IMR-90 (cell line): ENCODE data around the gene CTDP1. TPM values are rescaled to one million over a fixed set of nuclear protein-coding genes. Genes with fewer than 3 reads are reported as not detected.

Experiments
- ATAC-seq: fragments of 200-7000 bp; cut with Tn5 transposase; 2 replicates; pipeline ENCODE4 v1.9.1; 2020; ENCODE audit warnings: low read depth, mild to moderate bottlenecking, moderate library complexity
- BruUV-seq: library from RNA; stranded (reverse); fragments of 400-500 nt; replicated peaks from 2 replicates; lab custom pipeline; 2021; lab: Mats Ljungman, UMichigan
- CTCF ChIA-PET: fragments of 300-600 bp; formaldehyde crosslinking; extraction: SDS; loops from one replicate; lab custom pipeline; 2021; ENCODE audit warnings: antibody characterized with exemption; lab: Yijun Ruan, JAX
- POLR2A ChIA-PET: fragments of 300-600 bp; sonication (Branson Sonifier 250); formaldehyde crosslinking; loops from one replicate; lab custom pipeline; 2022; ENCODE audit warnings: antibody characterized with exemption; ENCODE audit not compliant: unreplicated experiment; lab: Charles Lee
- DNase-seq: peaks from one replicate; pipeline ENCODE4 v3.0.0; 2013
- H2AFZ ChIP-seq: replicated peaks from 2 replicates; pipeline ENCODE3; 2013; ENCODE audit warnings: low read length, mild to moderate bottlenecking; ENCODE audit not compliant: poor library complexity
- H2AK5ac ChIP-seq: 2 replicates; pipeline ENCODE4 v1.6.1; 2013; ENCODE audit warnings: low read depth, low read length, inconsistent platforms
- H2AK9ac ChIP-seq: replicated peaks from 2 replicates; pipeline ENCODE3; 2013; ENCODE audit warnings: mild to moderate bottlenecking, low read depth, low read length, moderate library complexity; ENCODE audit not compliant: poor library complexity
- H2BK120ac ChIP-seq: 2 replicates; pipeline ENCODE4 v1.6.1; 2013; ENCODE audit warnings: low read depth, low read length, inconsistent platforms
- H2BK15ac ChIP-seq: 3 replicates; pipeline ENCODE4 v1.6.1; 2013; ENCODE audit warnings: low read depth, low read length, inconsistent platforms
- H2BK20ac ChIP-seq: 2 replicates; pipeline ENCODE4 v1.6.1; 2013; ENCODE audit warnings: low read depth, mild to moderate bottlenecking, inconsistent platforms, low read length, moderate library complexity
- H2BK5ac ChIP-seq: 2 replicates; pipeline ENCODE4 v1.6.1; 2013; ENCODE audit warnings: mild to moderate bottlenecking, low read depth, low read length, inconsistent platforms; ENCODE audit not compliant: poor library complexity, severe bottlenecking
- H3K14ac ChIP-seq: replicated peaks from 2 replicates; pipeline ENCODE4 v1.6.1; 2013; ENCODE audit warnings: low read depth, low read length, inconsistent platforms
- H3K18ac ChIP-seq: 2 replicates; pipeline ENCODE4 v1.6.1; 2013; ENCODE audit warnings: low read depth, low read length, control low read depth
- H3K23ac ChIP-seq: 2 replicates; pipeline ENCODE4 v1.6.1; 2013; ENCODE audit warnings: low read depth, low read length, inconsistent platforms
- H3K27ac ChIP-seq: 2 replicates; pipeline ENCODE4 v1.5.1; 2013; ENCODE audit warnings: mild to moderate bottlenecking, control low read depth, low read length; ENCODE audit not compliant: insufficient read depth
- H3K27me3 ChIP-seq: 2 replicates; pipeline ENCODE4 v1.6.1; 2013; ENCODE audit warnings: low read length; ENCODE audit not compliant: control insufficient read depth, insufficient read depth
- H3K36me3 ChIP-seq: 2 replicates; pipeline ENCODE4 v1.6.1; 2013; ENCODE audit warnings: low read length, mixed read lengths; ENCODE audit not compliant: control insufficient read depth, insufficient read depth
- H3K4ac ChIP-seq: 2 replicates; pipeline ENCODE4 v1.6.1; 2013; ENCODE audit warnings: low read depth, low read length, inconsistent platforms
- H3K4me1 ChIP-seq: 2 replicates; pipeline ENCODE4 v1.6.1; 2013; ENCODE audit warnings: low read length, mixed read lengths; ENCODE audit not compliant: control insufficient read depth, insufficient read depth
- H3K4me2 ChIP-seq: 2 replicates; pipeline ENCODE4 v1.6.1; 2013; ENCODE audit warnings: low read depth, mild to moderate bottlenecking, control low read depth, low read length, moderate library complexity
- H3K4me3 ChIP-seq: 2 replicates; pipeline ENCODE4 v1.5.1; 2013; ENCODE audit warnings: low read depth, mild to moderate bottlenecking, control low read depth, low read length, moderate library complexity; ENCODE audit not compliant: insufficient read depth
- H3K56ac ChIP-seq: 2 replicates; pipeline ENCODE4 v1.6.1; 2013; ENCODE audit warnings: low read length, inconsistent platforms; ENCODE audit not compliant: insufficient read depth; ENCODE audit errors: extremely low read depth
- H3K79me1 ChIP-seq, 2 experiments: 2 replicates each; pipeline ENCODE4 v1.6.1; 2013; ENCODE audit warnings: low read length in 2 of 2, inconsistent platforms in 1 of 2, low read depth in 1 of 2
- H3K9ac ChIP-seq: 2 replicates; pipeline ENCODE4 v1.6.1; 2013; ENCODE audit warnings: low read depth, low read length, control low read depth
- H3K9me1 ChIP-seq: 2 replicates; pipeline ENCODE4 v1.6.1; 2013; ENCODE audit warnings: low read length, inconsistent platforms; ENCODE audit not compliant: insufficient read depth
- H3K9me3 ChIP-seq: 2 replicates; pipeline ENCODE4 v1.6.1; 2013; ENCODE audit warnings: low read length; ENCODE audit not compliant: control insufficient read depth, insufficient read depth
- H4K20me1 ChIP-seq: 2 replicates; pipeline ENCODE4 v1.6.1; 2013; ENCODE audit warnings: low read length, inconsistent platforms; ENCODE audit not compliant: insufficient read depth
- H4K5ac ChIP-seq: 2 replicates; pipeline ENCODE4 v1.6.1; 2013; ENCODE audit warnings: mild to moderate bottlenecking, low read depth, low read length, control low read depth
- H4K8ac ChIP-seq, 2 experiments: 2 replicates each; pipeline ENCODE4 v1.6.1; 2013; ENCODE audit warnings: low read depth in 2 of 2, low read length in 2 of 2, control low read depth in 1 of 2, inconsistent platforms in 1 of 2
- H4K91ac ChIP-seq: 2 replicates; pipeline ENCODE4 v1.6.1; 2013; ENCODE audit warnings: low read depth, low read length, inconsistent platforms; ENCODE audit not compliant: insufficient read depth
- BHLHE40 ChIP-seq: fragments of 150-350 bp; IDR thresholded peaks from 2 replicates; pipeline ENCODE4 v1.6.1; 2016; ENCODE audit warnings: mild to moderate bottlenecking, low read depth, low read length
- CEBPB ChIP-seq: IDR thresholded peaks from 2 replicates; pipeline ENCODE4 v1.6.1; 2012; ENCODE audit warnings: low read depth, low read length, improper control_type of control experiment
- CHD1 ChIP-seq: IDR thresholded peaks from 2 replicates; pipeline ENCODE4 v1.6.1; 2012; ENCODE audit warnings: low read depth, low read length, improper control_type of control experiment
- FOS ChIP-seq: fragments of 150-350 bp; IDR thresholded peaks from 2 replicates; pipeline ENCODE4 v1.6.1; 2016; ENCODE audit warnings: low read depth, low read length
- MAFK ChIP-seq: IDR thresholded peaks from 2 replicates; pipeline ENCODE4 v1.6.1; 2012; ENCODE audit warnings: low read depth, low read length, improper control_type of control experiment
- NFE2L2 ChIP-seq: fragments of 150-350 bp; IDR thresholded peaks from 2 replicates; pipeline ENCODE4 v1.6.1; 2016; ENCODE audit warnings: low read depth, mild to moderate bottlenecking, low read length
- POLR2A ChIP-seq: IDR thresholded peaks from 2 replicates; pipeline ENCODE4 v1.6.1; 2012; ENCODE audit warnings: mild to moderate bottlenecking, low read depth, low read length
- RAD21 ChIP-seq: IDR thresholded peaks from 2 replicates; pipeline ENCODE4 v1.6.1; 2012; ENCODE audit warnings: low read length, improper control_type of control experiment
- RCOR1 ChIP-seq: IDR thresholded peaks from 2 replicates; pipeline ENCODE4 v1.6.1; 2012; ENCODE audit warnings: mild to moderate bottlenecking, low read length, improper control_type of control experiment; ENCODE audit not compliant: insufficient replicate concordance
- RFX5 ChIP-seq: IDR thresholded peaks from 2 replicates; pipeline ENCODE4 v1.8.0; 2012; ENCODE audit warnings: low read depth, mild to moderate bottlenecking, low read length, moderate library complexity
- SMC3 ChIP-seq: fragments of 150-350 bp; IDR thresholded peaks from 2 replicates; pipeline ENCODE4 v1.6.1; 2016; ENCODE audit warnings: low read depth, mild to moderate bottlenecking, antibody characterized with exemption, low read length, moderate library complexity
- WGBS, 2 experiments: methylation state at CpG; one replicate each; pipeline versions ENCODE4 v1.1.5 to v1.1.7; 2013; ENCODE audit warnings: missing lambda C conversion rate in 2 of 2; ENCODE audit not compliant: insufficient read length in 1 of 2; ENCODE audit errors: extremely low coverage in 2 of 2; 5-methylcytosine and 5-hydroxymethylcytosine counted together
- dilution Hi-C: fragments of 300-500 bp; cut with HindIII; formaldehyde crosslinking; loops from one replicate; pipeline ENCODE4 v1.14.3; 2018; ENCODE audit warnings: low sequenced_read_pairs; ENCODE audit not compliant: unreplicated experiment
- in situ Hi-C: fragments of 300-500 bp; cut with MboI; formaldehyde crosslinking; loops from 3 replicates; pipeline ENCODE4 v1.14.3; 2019; ENCODE audit warnings: low sequenced_read_pairs, inconsistent platforms, mixed read lengths
- intact Hi-C: fragments of 100-400 bp; cut with micrococcal nuclease; formaldehyde crosslinking; loops from 2 replicates; pipeline ENCODE4 v1.10.0; 2022
- polyA plus RNA-seq, 3 experiments: library from polyadenylated mRNA; depleted of rRNA; stranded (reverse); fragments of >200 nt; gene quantifications; 2 replicates each; pipeline ENCODE4 v1.2.3, GENCODE V29; 2012; ENCODE audit warnings: low replicate concordance in 1 of 3
- total RNA-seq: library from RNA; depleted of rRNA; stranded (reverse); fragments of >200 nt; gene quantifications from 2 replicates; pipeline ENCODE4 v1.2.3, GENCODE V29; 2012
- TF ChIP-seq, protein P1 (sequence below): fragments of 150-350 bp; IDR thresholded peaks from 2 replicates; pipeline ENCODE4 v1.6.1; 2016; ENCODE audit warnings: low read depth, mild to moderate bottlenecking, low read length, moderate library complexity, borderline replicate concordance
- TF ChIP-seq, protein P2 (sequence below): fragments of 150-350 bp; IDR thresholded peaks from 2 replicates; pipeline ENCODE4 v1.6.1; 2017; ENCODE audit warnings: mild to moderate bottlenecking, antibody characterized with exemption, low read length, low read depth
- TF ChIP-seq, protein P3 (sequence below): conservative IDR thresholded peaks from 2 replicates; pipeline ENCODE4 v1.5.1; 2012; ENCODE audit warnings: mild to moderate bottlenecking, low read depth, low read length, improper control_type of control experiment

The CTDP1 gene
- total and polyA plus RNA-seq, 2 of the 4 experiments (the other 2 are of a cell fraction) = 13.4 to 17.6 TPM

DNA sequence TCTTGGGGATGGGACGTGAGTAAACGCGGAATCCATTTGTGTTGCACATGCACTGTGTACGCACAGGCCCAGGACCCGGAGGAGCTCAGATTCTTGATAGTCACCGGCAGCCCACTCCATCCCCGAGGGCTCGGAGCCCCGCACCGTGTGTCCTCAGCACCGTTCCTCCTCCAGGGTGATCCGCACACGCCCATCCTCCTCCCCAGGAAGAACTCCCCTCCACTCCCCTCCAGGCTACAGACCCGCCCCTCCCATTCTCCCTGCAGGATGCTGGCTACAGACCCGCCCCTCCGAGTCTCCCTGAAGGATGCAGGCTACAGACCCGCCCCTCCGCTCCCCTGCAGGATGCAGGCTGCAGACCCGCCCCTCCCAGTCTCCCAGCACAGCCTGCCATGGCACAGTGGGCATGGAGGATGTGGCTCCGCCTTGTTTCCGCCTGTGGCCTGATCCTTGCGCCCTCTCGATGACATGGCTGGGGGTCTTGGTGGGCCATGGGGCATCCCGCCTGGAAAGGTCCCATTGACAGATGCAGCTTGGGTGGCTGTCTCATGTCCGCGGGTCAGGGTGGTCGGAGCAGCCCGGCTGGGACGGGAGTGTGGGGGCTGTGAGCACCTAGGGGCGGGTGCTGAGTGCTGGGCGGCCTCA lies 14.1 kb downstream of the CTDP1 start:
- Histone ChIP-seq H3K4me2 (no peak overlapping the region), H2AK9ac (no peak overlapping the region), H4K5ac (no peak overlapping the region), H3K4me1 (peaks cover 16% of the 10 kb centered on the region), H3K79me1 (peaks cover 17 to 68% of the 10 kb centered on the region in 2 experiments), H4K91ac (no peak overlapping the region), H3K9me3 (no peaks in the 10 kb centered on the region), H4K8ac (no peak overlapping the region), H2BK120ac (peak overlapping the region; percentile 46), H2BK5ac (no peak overlapping the region), H3K27me3 (no peaks in the 10 kb centered on the region), H3K23ac (no peak overlapping the region), H3K27ac (no peak overlapping the region), H2AK5ac (0 out of 2 replicates have a peak overlapping the region, but pooled peaks have one; percentile 18), H3K9ac (no peak overlapping the region), H2BK20ac (no peak overlapping the region), H3K18ac (no peak overlapping the region), H4K20me1 (peaks cover 55% of the 10 kb centered on the region), H3K36me3 (peaks cover 23% of the 10 kb centered on the region), H3K9me1 (peaks cover 18% of the 10 kb centered on the region), H3K56ac (no peak overlapping the region), H2AFZ (no peak overlapping the region), H3K14ac (no peak overlapping the region), H2BK15ac (no peak overlapping the region), H3K4me3 (no peak overlapping the region), H3K4ac (peak overlapping the region; percentile 60; the same call in 1 of the 2 replicates)
- no TSS peak for BruUV-seq
- DNase-seq (no peak), ATAC-seq (no peak)
- in situ Hi-C loops = no loop called here
- dilution Hi-C loops = no loop called here
- WGBS, 2 experiments = 79% methylated on average over 12 of the region's 31 CpGs; no CpG with 5 or more reads in 1 of the 2 experiments
- ChIA-PET CTCF (no interaction called here), POLR2A (no interaction called here)
- TF ChIP-seq CHD1 = no peak
- no peak for TF ChIP-seq BHLHE40
- TF ChIP-seq MAFK = no peak
- TF ChIP-seq RFX5 = no peak
- TF ChIP-seq RCOR1 = no peak
- TF ChIP-seq POLR2A = no peak
- TF ChIP-seq SMC3 = no peak
- no peak for TF ChIP-seq RAD21
- TF ChIP-seq CEBPB = no peak
- TF ChIP-seq NFE2L2 = no peak
- TF ChIP-seq, protein P1, sequence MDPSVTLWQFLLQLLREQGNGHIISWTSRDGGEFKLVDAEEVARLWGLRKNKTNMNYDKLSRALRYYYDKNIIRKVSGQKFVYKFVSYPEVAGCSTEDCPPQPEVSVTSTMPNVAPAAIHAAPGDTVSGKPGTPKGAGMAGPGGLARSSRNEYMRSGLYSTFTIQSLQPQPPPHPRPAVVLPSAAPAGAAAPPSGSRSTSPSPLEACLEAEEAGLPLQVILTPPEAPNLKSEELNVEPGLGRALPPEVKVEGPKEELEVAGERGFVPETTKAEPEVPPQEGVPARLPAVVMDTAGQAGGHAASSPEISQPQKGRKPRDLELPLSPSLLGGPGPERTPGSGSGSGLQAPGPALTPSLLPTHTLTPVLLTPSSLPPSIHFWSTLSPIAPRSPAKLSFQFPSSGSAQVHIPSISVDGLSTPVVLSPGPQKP = no peak
- no peak for TF ChIP-seq FOS
- TF ChIP-seq, protein P2, sequence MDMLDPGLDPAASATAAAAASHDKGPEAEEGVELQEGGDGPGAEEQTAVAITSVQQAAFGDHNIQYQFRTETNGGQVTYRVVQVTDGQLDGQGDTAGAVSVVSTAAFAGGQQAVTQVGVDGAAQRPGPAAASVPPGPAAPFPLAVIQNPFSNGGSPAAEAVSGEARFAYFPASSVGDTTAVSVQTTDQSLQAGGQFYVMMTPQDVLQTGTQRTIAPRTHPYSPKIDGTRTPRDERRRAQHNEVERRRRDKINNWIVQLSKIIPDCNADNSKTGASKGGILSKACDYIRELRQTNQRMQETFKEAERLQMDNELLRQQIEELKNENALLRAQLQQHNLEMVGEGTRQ = no peak
- TF ChIP-seq, protein P3, sequence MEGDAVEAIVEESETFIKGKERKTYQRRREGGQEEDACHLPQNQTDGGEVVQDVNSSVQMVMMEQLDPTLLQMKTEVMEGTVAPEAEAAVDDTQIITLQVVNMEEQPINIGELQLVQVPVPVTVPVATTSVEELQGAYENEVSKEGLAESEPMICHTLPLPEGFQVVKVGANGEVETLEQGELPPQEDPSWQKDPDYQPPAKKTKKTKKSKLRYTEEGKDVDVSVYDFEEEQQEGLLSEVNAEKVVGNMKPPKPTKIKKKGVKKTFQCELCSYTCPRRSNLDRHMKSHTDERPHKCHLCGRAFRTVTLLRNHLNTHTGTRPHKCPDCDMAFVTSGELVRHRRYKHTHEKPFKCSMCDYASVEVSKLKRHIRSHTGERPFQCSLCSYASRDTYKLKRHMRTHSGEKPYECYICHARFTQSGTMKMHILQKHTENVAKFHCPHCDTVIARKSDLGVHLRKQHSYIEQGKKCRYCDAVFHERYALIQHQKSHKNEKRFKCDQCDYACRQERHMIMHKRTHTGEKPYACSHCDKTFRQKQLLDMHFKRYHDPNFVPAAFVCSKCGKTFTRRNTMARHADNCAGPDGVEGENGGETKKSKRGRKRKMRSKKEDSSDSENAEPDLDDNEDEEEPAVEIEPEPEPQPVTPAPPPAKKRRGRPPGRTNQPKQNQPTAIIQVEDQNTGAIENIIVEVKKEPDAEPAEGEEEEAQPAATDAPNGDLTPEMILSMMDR = no peak
- intact Hi-C loops = loop anchor here (1.0 to 10.0 kb wide), 2 partner anchors 98 to 341 kb away; partner anchors contain the start of gene RBFA
